HG02759 (cell line): ENCODE results near the gene GTF3C4.

Experiments
- ATAC-seq: cut with Tn5 transposase; IDR thresholded peaks from one replicate; pipeline ENCODE4 v1.9.1; 2021; ENCODE audit warnings: mild to moderate bottlenecking, moderate library complexity; ENCODE audit not compliant: unreplicated experiment

GTF3C4 gene

GRCh38 chr9:132647806-132648205 is 22.5 kb upstream of the GTF3C4 start:
- ATAC-seq = no peak

- ATAC-seq = no peak
Measured at GRCh38 chr9:132648283-132648682, 22.0 kb upstream of the GTF3C4 start.

DNA sequence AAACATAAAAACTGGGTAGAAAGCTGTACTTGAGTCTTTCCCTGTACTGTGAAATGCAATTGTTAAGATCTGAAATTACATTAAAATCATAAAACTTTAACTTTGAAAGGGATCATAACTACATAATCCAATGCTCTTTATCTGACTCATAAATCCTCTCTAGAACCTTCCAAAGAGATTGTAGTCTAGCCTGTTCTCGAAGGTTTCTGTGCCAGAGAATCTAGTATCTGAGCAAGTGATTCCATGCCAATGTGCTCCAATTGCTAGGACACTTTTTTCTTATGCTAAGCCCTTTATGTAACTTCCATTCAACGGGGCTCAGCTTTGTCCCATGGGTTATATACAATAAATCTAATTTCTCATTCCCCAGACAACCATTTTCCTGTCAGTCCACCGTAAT is 21.6 kb upstream of the GTF3C4 start:
- no peak for ATAC-seq

DNA sequence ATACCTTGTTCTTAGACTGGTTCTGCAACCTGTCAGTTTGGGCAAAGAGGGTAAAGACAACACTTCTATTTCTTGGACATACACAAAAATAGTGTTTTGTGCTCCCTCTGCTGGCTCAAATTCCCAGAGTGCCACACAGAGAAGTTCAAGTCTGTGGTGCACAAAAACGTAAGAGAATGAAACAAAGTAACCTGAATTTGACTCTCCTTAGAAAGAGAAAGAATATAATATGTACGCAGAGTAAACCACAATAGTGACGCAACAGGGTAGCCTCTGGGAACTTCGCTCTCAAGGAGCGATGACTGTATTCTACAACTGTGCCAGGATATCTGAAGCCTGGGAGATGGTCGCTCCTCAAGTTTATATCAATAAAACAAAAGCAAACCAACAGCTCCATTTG is 19.0 kb upstream of the GTF3C4 start:
- no peak for ATAC-seq

DNA sequence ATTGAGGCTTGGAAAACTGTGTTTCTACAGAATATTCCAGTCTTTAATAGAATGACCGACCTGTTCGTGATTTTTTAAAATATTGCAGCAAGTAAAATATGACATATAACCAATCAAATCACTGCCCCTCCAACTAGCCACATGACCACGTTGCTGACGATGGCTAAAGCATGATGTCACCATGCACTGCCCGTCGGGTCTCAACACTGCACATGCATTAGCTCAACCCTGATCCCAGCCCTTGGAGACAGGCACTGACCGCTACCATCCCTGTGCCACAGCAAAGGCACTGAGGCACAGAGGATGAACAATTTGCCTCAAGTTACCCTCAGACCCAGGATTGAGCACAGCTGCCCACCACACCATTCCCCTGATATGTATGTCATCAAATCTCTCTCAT is 14.0 kb upstream of the GTF3C4 start:
- ATAC-seq = no peak

DNA sequence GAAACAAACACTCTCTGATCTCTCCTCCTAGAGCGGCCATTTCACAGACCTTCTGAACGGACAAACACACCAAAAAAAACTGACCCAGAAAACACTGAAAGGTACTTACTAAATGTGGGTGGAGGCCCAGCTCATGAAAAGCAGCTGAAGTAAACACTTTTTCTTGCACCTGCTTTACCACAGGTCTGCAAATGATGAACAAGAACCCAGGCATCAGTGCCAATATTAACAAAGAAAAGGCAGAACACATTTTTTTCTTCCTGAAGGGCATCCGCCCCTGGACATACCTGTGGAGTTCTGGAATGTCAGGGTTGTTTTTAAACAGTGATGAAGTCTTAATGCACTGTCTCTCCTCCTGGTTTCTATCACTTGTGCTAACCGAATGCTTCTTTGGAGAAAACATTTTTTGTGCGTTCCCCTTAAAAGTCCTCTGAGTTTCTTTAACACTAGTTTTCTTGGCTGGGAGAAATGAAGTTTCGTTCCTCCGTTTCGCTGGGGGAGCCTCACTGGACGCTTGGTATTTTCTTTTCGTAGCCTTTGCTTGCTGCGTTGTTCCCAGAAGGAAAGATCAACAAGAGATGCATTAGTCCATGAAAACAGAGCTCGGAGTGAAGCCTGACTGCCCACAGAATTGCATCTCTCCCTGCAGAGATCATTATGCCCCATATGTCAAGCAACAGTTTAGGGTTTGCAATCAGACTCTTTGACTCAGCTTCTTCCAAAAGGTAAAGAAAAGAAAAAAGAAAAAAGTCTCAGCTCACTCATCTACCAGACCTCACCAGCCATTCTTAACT is 7.9 kb upstream of the GTF3C4 start:
- ATAC-seq = no peak

- ATAC-seq = no peak
Measured at GRCh38 chr9:132663117-132663516, 7.1 kb upstream of the GTF3C4 start.

DNA sequence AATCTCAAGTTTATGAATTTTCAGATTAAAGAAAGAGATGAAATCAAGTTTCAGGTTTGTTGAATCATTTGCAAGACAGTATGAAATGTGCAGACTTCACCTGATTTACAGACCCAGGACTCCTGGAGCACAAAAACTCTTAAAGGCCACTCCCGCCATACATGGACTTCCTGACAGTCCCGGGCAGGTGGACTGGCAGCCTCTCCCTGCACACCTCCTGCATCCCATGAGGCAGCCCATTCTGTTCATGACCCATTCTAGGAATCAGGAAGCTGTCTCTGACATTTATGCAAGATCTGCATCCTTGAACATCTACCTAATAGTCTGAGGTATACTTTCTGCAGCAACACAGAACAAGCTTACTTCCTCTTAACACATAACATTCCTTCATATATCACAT is 6.4 kb upstream of the GTF3C4 start:
- no peak for ATAC-seq

DNA sequence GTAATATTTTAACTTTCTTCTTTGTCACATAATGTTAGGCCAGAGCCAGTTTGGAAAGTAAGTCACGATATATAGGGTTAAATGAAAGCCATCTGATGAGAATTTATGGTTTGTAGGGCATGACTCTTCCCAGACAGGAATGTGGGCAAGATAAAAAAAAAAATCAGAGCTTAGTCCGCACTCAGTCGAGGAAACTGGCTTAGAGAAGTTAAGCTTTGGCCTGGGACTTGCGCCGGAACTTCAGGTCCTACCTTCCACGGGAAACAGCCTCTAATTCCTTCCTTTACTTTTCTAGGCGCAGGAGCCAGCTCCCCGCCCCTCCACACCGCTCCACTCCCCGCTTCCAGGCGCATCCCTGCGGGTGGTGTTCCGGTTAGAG is 956 bp upstream of the GTF3C4 start:
- ATAC-seq = no peak

DNA sequence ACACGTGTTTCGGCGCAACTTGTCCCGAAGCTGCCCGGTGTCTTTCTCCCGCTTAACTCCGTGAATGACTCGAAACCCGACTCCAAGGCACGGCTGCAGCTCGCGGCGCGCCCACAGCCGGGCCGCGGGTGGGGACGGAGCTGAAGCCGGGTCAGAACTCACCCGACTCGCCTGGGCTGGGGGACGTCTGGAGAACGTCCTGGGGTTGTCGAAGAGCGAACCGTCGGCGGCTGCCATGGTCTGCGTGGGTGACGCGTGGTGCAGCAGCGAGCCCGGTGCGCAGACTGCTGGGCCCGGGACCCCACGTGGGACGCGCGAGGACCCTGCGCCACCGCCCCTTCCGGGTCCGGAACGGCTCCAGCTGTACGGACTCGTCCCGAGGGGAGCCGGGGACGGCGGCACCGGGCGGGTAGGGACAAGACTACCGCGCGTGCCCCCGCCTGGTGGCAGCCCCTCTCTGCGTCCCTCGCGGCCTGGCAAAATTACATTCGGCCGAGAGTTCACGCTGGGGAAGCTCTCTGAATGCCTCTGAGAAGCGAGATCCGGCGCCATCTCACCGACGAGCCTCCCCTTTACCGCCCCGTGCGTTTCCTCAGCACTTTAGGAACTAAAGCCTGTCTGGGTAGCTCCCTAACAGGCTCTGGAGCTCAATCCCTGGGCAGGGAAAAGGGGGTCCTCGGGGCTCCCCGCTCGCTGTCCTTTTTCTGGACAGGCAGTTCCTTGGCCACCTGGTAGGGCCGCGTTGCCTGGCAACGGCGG is 387 bp upstream of the GTF3C4 start, which contains the start of gene DDX31:
Gene DDX31 (minus strand): TSS at position 286 of the 759 bp plus-strand sequence. CDS start 49 bp downstream, at position 237.
- ATAC-seq = peak; percentile 79

DNA sequence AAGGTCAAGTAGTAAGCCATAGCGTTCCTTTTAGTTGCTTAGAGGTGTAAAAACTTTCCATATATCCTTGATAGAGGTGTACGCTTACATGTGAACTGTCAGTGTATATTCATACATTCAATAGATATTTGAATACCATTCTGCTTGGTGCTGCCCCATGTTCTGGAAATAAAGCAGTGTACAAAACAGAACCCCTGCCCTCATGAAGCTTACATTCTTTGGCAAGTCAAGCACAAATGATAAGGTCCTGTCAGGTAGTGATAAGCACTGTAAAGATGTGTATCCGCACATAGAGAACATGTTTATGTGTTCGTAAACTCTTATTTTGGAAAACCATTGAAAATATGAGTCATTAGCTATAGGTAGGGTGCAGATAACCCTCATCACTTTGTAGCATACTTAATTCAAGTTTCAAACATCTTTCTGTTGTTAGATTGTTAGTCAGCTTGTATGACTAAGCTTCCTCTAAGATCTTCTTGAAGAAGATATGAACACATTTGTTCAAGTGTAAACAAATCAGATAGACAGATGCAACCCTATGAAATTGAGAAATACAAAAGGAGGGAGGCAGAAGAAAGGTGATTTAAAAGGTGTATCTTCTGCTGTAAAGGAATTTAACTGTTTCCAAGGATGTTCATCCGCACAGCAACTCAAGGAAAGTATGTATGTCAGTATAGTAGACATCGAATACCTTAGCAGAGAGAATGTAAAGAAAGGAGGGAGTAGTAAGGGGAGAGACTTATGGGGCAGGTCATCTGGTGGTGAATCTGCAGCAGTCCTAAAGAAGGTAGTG is 1.6 kb downstream of the GTF3C4 start:
- no peak for ATAC-seq

DNA sequence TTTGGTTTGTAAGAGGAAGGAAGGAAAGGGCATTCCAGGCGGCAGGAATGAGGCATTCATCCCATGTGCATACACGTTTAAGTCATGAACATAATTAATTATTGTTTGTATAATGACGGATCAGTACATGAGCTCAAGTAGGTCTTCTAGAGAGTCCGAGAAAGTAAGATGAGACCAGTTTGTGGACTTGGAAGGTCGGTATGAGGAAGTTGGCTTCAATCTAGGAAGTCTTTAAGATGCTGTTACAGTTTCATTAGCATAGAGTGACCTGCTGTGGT is 2.1 kb downstream of the GTF3C4 start:
- ATAC-seq = no peak

GRCh38 chr9:132673355-132673754 is 3.1 kb downstream of the GTF3C4 start:
- ATAC-seq = no peak

DNA sequence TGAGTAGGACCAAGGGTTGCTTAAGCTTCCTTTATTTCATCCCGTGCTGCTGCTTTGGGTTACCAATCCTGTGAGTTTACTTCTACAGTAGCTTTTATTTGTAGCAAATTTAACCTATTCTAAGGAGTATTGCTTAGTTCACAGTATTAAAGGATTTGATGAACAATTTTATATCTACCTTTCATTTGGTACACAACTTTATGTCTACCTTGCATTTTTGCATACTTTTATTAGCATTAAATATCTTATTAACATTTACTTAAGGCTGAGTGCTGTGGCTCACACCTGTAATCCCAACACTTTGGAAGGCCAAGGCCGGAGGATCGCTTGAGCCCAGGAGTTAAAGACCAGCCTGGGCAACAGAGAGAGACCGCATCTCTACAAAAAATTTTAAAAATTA is 4.2 kb downstream of the GTF3C4 start:
- ATAC-seq = no peak

DNA sequence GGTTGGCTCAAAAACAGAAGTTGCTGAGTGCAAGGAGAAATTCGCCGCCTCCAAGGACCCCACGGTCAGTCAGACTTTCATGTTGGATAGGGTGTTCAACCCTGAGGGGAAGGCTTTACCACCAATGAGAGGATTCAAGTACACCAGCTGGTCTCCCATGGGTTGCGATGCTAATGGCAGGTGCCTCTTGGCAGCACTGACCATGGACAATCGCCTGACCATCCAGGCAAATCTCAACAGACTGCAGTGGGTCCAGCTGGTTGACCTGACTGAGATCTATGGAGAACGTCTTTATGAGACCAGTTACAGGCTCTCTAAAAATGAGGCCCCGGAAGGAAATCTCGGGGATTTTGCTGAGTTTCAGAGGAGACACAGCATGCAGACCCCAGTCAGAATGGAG is 7.7 kb downstream of the GTF3C4 start:
- no peak for ATAC-seq

GRCh38 chr9:132679946-132680625 is 9.8 kb downstream of the GTF3C4 start:
- no peak for ATAC-seq

DNA sequence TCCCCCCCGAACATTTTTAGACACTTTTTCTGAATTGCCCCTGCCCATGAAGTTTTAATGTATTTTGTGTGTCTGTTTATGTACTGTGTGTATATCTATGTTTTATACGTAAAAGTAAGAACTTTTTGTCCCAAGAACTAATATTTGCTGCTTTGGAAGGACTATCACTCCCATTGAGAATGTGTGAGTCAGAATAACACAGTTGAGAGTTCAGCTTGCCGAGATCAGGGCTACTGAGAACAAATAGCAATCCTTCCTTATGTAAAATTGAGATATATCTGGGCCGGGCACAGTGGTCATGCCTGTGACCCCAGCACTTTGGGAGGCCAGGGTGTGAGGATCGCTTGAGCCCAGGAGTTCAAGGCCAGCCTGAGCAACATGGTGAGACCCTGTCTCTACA is 11.3 kb downstream of the GTF3C4 start:
- ATAC-seq = no peak

- ATAC-seq = no peak
Measured at GRCh38 chr9:132683873-132684272, 13.6 kb downstream of the GTF3C4 start.

GRCh38 chr9:132690696-132691095 is 20.4 kb downstream of the GTF3C4 start:
- ATAC-seq = no peak

DNA sequence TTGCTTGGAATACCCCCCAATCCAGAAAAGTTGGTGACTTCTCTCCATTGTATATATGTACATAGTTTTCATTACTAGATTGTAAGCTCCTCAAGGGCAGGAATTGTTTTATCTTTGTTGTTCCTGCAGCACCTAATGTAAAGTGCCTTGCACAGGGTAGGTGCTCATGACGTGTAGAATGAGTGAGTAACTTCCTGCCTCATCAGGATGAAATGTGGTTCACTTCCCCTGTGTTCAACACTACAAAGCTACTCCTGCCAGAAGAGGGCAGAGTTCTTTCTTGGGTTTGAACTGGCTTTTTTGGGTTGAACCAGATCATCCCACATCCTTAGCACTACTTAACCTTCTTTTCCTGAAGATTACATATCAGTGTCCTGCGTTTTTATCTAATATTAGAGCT is 23.9 kb downstream of the GTF3C4 start:
- no peak for ATAC-seq

DNA sequence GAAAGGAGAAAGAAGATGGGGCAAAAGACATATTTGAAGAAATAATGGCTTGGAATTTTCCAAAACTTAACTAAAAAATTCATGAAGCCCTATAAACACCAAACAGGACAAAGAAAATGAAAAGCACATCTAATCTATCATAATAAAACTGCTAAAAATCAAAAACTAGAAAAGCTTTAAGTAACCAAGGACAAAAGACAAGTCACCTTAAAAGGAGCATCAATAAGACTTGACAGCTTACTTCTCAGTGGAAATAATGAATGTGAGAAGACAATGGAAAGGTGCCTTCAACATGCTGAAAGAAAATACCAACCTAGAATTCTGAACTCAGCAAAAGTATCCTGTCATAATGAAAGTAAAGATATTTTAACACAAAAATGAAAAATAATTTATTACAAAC is 27.0 kb downstream of the GTF3C4 start:
- no peak for ATAC-seq
